ENCODE results near the gene ING5.

The ING5 gene

GRCh38 chr2:241738040-241738686 is 36.3 kb downstream of the ING5 start:
- Histone ChIP-seq H2AFZ (ENCODE audit: low read depth) (no peak overlapping the region), H3K79me2 (ENCODE audit: insufficient read depth, low read depth) (no peaks in the 10 kb centered on the region), H3K4me3 (IDR thresholded peaks at IDR 0.05; ENCODE audit: insufficient read depth, low read depth, low read length) (no peak overlapping the region), H3K4me1 (ENCODE audit: low read depth, poor library complexity, severe bottlenecking) (peaks cover 4% of the 10 kb centered on the region), H3K27me3 (ENCODE audit: insufficient read depth, low read depth) (no peaks in the 10 kb centered on the region), H4K20me1 (ENCODE audit: insufficient read depth) (no peaks in the 10 kb centered on the region), H3K27ac (no peak overlapping the region), H3K9ac (no peak overlapping the region), H3K4me2 (no peak overlapping the region), H3K36me3 (ENCODE audit: insufficient read depth) (no peaks in the 10 kb centered on the region)
- TF ChIP-seq CTCF (conservative IDR thresholded peaks at IDR 0.05; ENCODE audit: low read depth, low read length): no peak

GRCh38 chr2:241739177-241739576 is 37.3 kb downstream of the ING5 start:
- Histone ChIP-seq H3K36me3 (ENCODE audit: insufficient read depth) (no peaks in the 10 kb centered on the region), H3K4me1 (ENCODE audit: low read depth, poor library complexity, severe bottlenecking) (no peaks in the 10 kb centered on the region), H3K4me3 (IDR thresholded peaks at IDR 0.05; ENCODE audit: insufficient read depth, low read depth, low read length) (no peak overlapping the region), H2AFZ (ENCODE audit: low read depth) (no peak overlapping the region), H4K20me1 (ENCODE audit: insufficient read depth) (no peaks in the 10 kb centered on the region), H3K9ac (no peak overlapping the region), H3K27ac (no peak overlapping the region), H3K4me2 (no peak overlapping the region), H3K79me2 (ENCODE audit: insufficient read depth, low read depth) (no peaks in the 10 kb centered on the region), H3K27me3 (ENCODE audit: insufficient read depth, low read depth) (no peaks in the 10 kb centered on the region)
- no peak for TF ChIP-seq CTCF (conservative IDR thresholded peaks at IDR 0.05; ENCODE audit: low read depth, low read length)

DNA sequence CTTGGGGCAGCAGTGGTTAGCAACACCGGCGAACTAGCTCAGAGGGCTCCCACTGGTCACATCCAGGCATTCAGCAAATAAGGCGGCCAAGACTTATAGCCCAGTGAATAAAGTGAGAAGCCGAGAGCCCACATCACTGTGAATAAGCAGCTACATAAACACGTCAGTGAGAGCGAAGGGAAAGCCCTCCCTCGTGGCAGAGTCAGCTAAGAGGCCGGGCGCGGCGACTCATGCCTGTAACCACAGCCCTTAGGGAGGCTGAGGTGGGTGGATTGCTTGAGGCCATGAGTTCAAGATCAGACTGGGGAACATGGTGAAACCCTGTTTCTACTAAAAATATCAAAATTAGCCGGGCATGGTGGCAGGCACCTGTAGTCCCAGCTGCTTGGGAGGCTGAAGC is 37.8 kb downstream of the ING5 start:
- H3K4me1 ChIP-seq (ENCODE audit: low read depth, poor library complexity, severe bottlenecking): no peaks in the 10 kb centered on the region
- no peaks in the 10 kb centered on the region for H4K20me1 ChIP-seq (ENCODE audit: insufficient read depth)
- no peak for TF ChIP-seq CTCF (conservative IDR thresholded peaks at IDR 0.05; ENCODE audit: low read depth, low read length)

GRCh38 chr2:241741016-241741415 is 39.2 kb downstream of the ING5 start:
- Histone ChIP-seq H3K4me1 (ENCODE audit: low read depth, poor library complexity, severe bottlenecking) (no peaks in the 10 kb centered on the region), H3K27me3 (ENCODE audit: insufficient read depth, low read depth) (no peaks in the 10 kb centered on the region), H3K36me3 (ENCODE audit: insufficient read depth) (no peaks in the 10 kb centered on the region), H3K79me2 (ENCODE audit: insufficient read depth, low read depth) (no peaks in the 10 kb centered on the region), H3K27ac (no peak overlapping the region), H2AFZ (ENCODE audit: low read depth) (no peak overlapping the region), H4K20me1 (ENCODE audit: insufficient read depth) (no peaks in the 10 kb centered on the region), H3K9ac (no peak overlapping the region), H3K4me2 (no peak overlapping the region), H3K4me3 (IDR thresholded peaks at IDR 0.05; ENCODE audit: insufficient read depth, low read depth, low read length) (no peak overlapping the region)
- no peak for TF ChIP-seq CTCF (conservative IDR thresholded peaks at IDR 0.05; ENCODE audit: low read depth, low read length)

More for the DNA sequence above, 37.8 kb downstream of the ING5 start:
- no peaks in the 10 kb centered on the region for H3K79me2 ChIP-seq (ENCODE audit: insufficient read depth, low read depth)
- H3K27ac ChIP-seq: no peak overlapping the region
- no peak overlapping the region for H3K9ac ChIP-seq
- H3K27me3 ChIP-seq (ENCODE audit: insufficient read depth, low read depth): no peaks in the 10 kb centered on the region
- no peak overlapping the region for H2AFZ ChIP-seq (ENCODE audit: low read depth)
- no peak overlapping the region for H3K4me3 ChIP-seq (IDR thresholded peaks at IDR 0.05; ENCODE audit: insufficient read depth, low read depth, low read length)
- no peaks in the 10 kb centered on the region for H3K36me3 ChIP-seq (ENCODE audit: insufficient read depth)
- no peak overlapping the region for H3K4me2 ChIP-seq
